Lower leg skin (tissue), 4 donors: ENCODE measurements around the gene CCDC177. TPM values are rescaled to one million over a fixed set of nuclear protein-coding genes. Genes with fewer than 3 reads are reported as not detected.

Source experiments
- DNase-seq, 2 donors: peaks; one replicate each; pipeline ENCODE4 v3.0.0-alpha.2; 2019; ENCODE audit warnings: low spot score in 2 of 2
- H3K4me3 ChIP-seq: fragments of 200-600 bp; sonication (generic); 2 replicates; pipeline ENCODE4 v1.5.1; 2017; ENCODE audit warnings: mild to moderate bottlenecking, low read depth; ENCODE audit not compliant: poor library complexity, severe bottlenecking
- POLR2A ChIP-seq, 2 donors: fragments of 450-650 bp; IDR thresholded peaks; one replicate each; pipeline ENCODE4 v1.6.1; 2016 to 2017; ENCODE audit warnings: antibody characterized with exemption in 2 of 2, mild to moderate bottlenecking in 1 of 2, moderate library complexity in 1 of 2
- whole genome bisulfite sequencing, 2 donors: methylation state at CpG; one replicate each; pipeline ENCODE4 v1.1.5; 2018; 5-methylcytosine and 5-hydroxymethylcytosine counted together
- intact Hi-C: fragments of 100-400 bp; cut with DNase I; formaldehyde crosslinking; loops from one replicate; pipeline ENCODE4 v1.15.0; 2023; ENCODE audit warnings: low total_unique reads
- total RNA-seq, 4 donors: library from RNA; depleted of rRNA; stranded (reverse); fragments of >200 nt; gene quantifications; one replicate each; pipeline ENCODE4 v1.1.0, GENCODE V29; 2016
- TF ChIP-seq, protein P1 (sequence below), 3 donors: fragments of 450-650 bp; IDR thresholded peaks; one replicate each; pipeline ENCODE4 v1.5.1; 2016; ENCODE audit warnings: antibody characterized with exemption in 3 of 3, mild to moderate bottlenecking in 3 of 3, moderate library complexity in 2 of 3

Gene CCDC177
- total RNA-seq, 4 donors from 2014 or later: 0.12 to 0.19 TPM; not detected in 2

DNA sequence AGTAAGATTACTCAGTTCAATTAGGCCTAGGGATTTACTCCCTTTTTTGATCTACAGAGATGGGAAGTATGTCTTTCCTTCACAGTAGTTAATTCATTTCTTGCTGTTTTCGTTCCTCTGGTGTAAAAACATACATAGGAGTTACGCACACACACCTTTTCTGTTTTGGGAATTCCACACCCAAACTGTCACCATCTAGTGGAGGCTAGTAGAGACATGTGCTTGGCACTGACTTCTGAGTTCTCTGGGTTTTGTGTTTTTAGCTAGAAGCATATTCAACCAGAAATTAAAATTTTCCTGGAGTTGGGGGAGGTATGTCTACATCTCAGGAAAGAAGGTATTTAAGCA, 38.1 kb upstream of the CCDC177 start:
- H3K4me3 ChIP-seq: peak overlapping the region; percentile 58
- intact Hi-C loops: no loop called here
- no peak for DNase-seq
- no peak for TF ChIP-seq POLR2A (IDR thresholded peaks at IDR 0.05)
- TF ChIP-seq, protein P1, sequence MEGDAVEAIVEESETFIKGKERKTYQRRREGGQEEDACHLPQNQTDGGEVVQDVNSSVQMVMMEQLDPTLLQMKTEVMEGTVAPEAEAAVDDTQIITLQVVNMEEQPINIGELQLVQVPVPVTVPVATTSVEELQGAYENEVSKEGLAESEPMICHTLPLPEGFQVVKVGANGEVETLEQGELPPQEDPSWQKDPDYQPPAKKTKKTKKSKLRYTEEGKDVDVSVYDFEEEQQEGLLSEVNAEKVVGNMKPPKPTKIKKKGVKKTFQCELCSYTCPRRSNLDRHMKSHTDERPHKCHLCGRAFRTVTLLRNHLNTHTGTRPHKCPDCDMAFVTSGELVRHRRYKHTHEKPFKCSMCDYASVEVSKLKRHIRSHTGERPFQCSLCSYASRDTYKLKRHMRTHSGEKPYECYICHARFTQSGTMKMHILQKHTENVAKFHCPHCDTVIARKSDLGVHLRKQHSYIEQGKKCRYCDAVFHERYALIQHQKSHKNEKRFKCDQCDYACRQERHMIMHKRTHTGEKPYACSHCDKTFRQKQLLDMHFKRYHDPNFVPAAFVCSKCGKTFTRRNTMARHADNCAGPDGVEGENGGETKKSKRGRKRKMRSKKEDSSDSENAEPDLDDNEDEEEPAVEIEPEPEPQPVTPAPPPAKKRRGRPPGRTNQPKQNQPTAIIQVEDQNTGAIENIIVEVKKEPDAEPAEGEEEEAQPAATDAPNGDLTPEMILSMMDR (IDR thresholded peaks at IDR 0.05): no peak
- 9 to 11% methylated on average over 2 of the region's 2 CpGs for WGBS, 2 donors

DNA sequence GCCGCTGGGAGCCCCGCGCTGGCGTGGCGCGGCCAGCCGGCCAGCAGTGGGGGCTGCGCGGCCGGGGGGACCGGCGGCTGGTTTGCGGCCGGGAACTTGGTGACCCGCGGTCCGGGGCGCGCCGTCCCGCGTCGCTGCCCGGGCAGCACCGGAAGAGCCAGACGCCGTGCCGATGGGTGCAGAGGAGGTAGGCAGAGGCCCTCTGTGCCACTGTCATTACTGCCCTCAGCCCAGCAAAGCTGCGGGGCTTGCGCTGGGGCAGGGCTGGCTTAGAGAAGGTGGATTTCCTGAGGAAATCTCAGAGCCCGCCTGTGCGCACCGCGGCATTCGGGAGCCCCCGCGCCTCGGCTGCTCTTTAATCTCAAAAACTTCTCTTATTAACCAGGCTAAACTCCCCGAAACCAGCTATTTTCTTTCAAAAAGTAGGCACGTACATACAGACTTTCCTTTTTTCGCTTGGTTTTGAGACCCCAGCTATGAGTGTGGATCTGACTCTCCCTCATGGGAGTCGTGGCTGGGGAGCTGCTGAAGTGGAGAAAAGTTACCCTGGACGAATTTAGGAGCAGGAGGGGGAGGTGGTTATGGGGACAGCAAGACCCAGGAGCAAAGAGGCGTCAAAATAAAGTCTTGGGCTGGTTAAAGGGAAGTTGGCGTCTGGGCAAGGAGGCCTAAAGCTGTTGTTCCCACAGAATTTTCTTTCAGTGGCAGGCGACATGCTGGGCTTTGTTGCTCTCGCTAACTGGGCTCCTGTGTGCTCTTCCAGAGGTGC, 37.5 kb upstream of the CCDC177 start:
- no peak for DNase-seq
- 0 to 1% methylated on average over 19 to 44 of the region's 47 CpGs for WGBS, 2 donors

DNA sequence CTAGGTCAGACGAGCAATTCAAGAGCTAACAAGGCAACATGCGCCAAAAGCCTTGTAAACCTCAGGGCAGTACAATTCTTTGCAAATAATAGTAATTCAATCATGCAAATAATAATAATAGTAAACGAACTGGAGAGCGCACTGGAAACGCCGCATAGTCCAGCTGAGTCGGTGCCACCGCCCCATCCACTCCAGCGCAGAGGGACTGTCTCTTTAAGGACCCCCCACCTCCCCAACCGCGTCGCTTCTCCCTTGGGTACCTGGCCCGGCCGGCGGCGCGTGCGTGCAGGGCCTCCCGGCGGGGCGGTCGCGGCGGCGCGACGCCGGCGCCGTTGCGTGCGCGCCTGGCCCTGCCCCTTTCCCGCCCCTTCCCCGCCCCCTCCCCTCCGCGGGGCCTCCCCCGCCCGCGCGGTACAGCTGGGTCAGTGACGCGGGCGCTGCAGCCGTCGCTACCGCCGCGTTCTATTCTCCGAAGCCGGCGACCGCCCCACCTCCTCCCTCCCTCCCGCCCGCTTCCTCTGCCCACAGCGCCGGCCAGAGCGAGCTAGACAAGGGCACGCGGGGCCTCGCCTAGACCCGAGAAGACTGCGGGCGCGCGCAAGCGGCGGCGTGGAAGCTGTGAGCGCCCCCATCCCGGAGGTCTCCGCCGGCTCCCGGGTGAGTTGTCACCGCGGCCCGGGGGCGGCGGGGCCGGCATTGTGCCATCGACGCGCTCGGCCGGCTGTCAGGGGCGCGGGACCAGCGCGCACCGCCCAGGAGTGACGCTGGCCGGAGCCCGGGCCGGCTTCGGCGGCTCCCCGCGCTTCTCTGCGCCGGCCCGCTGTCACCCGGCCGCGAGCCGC, 36.7 kb upstream of the CCDC177 start, which contains the start of gene SUSD6:
SUSD6 (plus strand) TSS at position 425 of the 842 bp plus-strand sequence. CDS start 46,997 bp downstream, outside the sequence.
- 0 to 1% methylated on average over 9 to 99 of the region's 105 CpGs for WGBS, 2 donors
- H3K4me3 ChIP-seq: peak within 1 kb of the TSS; percentile 58
- peak; percentile 85 to 98 for DNase-seq
- TF ChIP-seq, protein P1 (IDR thresholded peaks at IDR 0.05): no peak
- TF ChIP-seq POLR2A (IDR thresholded peaks at IDR 0.05): no peak
- intact Hi-C loops: no loop called here

More for the DNA sequence above, 37.5 kb upstream of the CCDC177 start:
- H3K4me3 ChIP-seq: peak overlapping the region; percentile 58
- intact Hi-C loops: no loop called here
- TF ChIP-seq, protein P1 (IDR thresholded peaks at IDR 0.05): no peak
- TF ChIP-seq POLR2A (IDR thresholded peaks at IDR 0.05): no peak

DNA sequence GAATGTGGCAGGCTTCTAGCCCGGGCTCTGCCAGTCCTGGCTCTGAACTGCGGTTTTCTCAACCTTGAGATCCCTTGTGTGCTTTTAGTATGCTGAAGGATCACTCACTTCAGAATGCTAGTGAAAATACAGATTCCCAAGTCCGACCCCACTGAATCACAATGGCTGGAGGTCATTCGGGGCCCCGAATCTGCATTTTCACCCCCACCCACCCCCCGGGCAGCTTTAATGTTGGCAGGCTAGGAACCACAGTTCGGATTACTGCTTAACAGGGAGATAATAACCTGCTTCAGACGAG, 36.2 kb upstream of the CCDC177 start:
- intact Hi-C loops: no loop called here
- DNase-seq: no peak
- H3K4me3 ChIP-seq: no peak overlapping the region
- WGBS, 2 donors: 0 to 10% methylated on average over 8 of the region's 8 CpGs
- TF ChIP-seq, protein P1 (IDR thresholded peaks at IDR 0.05): no peak
- no peak for TF ChIP-seq POLR2A (IDR thresholded peaks at IDR 0.05)

DNA sequence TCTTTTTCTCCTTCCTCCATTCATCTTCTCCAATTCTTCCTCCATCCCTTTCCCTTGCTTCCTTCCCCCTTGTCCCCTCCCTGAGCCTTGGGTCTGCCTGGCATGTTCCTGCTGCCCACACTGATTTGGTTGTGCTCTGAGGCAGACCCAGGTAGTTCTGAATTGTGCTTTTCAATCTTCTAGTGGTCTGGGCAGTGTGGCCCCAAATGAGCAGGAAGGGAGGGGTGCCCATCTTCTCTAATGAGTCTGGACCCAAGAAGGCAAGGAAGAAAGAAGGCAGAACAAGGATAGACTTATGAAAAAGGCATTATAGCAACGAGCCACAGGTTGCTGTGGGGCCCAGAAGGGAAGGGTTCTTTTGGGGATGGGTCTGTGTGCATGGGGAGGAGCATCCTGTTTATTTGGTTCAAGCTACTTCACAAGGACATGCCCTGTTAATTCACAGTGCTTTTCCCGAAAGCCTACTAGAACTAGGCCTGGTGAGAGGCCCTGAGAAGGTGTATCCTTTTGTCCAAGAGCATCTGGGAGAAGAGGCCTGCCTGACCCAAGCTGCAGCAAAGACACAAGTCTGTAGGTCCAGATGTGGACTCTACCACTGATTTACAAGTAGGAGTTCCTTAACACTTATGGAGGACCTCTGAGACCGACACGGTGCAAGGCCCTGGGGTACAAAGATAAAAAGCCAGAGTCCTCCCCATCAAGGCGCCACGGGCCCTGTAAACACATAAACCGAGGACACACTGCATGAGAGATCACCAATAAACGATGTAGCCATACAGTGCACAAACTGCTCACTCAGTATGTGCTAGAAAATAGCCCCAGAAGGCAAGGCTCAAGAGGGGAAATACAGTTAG, 35.6 kb upstream of the CCDC177 start:
- H3K4me3 ChIP-seq: no peak overlapping the region
- intact Hi-C loops: no loop called here
- TF ChIP-seq, protein P1 (IDR thresholded peaks at IDR 0.05): no peak
- no peak for TF ChIP-seq POLR2A (IDR thresholded peaks at IDR 0.05)
- WGBS, 2 donors: 47 to 51% methylated on average over 8 of the region's 8 CpGs
- no peak for DNase-seq
